Inferior parietal cortex (tissue), 1 donor: ENCODE data around the gene OR2L13.
"Not testable (repeated sequence)": the region's sequence is repeated elsewhere in the genome, so short reads cannot be mapped to it uniquely, and the experiment has no call there.

ENCODE experiments used
- DNase-seq: peaks from one replicate; pipeline ENCODE4 v3.0.0-alpha.2; 2016; ENCODE audit errors: extremely low spot score

The OR2L13 gene, protein sequence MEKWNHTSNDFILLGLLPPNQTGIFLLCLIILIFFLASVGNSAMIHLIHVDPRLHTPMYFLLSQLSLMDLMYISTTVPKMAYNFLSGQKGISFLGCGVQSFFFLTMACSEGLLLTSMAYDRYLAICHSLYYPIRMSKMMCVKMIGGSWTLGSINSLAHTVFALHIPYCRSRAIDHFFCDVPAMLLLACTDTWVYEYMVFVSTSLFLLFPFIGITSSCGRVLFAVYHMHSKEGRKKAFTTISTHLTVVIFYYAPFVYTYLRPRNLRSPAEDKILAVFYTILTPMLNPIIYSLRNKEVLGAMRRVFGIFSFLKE

DNA sequence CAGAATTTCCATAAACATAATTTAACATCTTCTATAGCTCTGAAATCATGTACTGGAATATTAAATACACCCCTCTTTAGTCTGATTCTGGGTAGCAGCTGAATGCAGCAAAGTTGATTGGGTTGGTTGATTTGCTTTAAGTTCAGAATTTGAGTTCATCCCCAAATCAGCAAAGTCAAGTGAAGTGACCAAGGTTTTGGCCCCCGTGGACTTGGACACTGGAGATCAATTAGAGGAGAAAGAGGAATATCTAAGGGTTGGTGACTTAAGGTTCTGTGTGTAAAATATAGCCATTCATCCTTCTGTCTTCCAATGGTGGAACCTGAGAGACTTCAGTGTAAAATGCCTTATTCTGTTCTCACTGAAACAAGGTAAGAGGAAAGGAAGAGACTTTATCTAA is at the start of gene OR2L13:
Gene OR2L13 (plus strand): TSS at position 301 of the 400 bp plus-strand sequence. CDS start 4,192 bp downstream, outside the sequence.
- DNase-seq = no peak

DNA sequence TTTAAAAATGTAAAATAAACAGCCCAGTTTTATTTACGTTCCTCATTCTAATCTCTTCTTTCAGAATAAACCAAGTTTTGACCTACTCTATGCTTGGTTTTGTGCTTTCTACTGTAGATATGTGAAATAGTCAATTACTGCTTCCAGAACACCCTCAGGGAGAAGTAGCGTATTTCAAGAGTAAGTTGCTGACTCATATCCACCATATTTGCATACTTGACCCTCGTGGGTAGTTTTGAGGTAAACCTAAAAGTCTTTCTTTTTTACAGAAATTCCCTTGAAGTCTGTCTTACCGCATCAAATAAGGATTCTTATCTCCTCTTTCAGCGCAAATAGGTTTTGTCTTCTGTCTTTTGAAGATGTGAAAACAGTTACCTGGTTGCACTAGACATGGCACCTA is 49.8 kb upstream of the OR2L13 start:
- no peak for DNase-seq

DNA sequence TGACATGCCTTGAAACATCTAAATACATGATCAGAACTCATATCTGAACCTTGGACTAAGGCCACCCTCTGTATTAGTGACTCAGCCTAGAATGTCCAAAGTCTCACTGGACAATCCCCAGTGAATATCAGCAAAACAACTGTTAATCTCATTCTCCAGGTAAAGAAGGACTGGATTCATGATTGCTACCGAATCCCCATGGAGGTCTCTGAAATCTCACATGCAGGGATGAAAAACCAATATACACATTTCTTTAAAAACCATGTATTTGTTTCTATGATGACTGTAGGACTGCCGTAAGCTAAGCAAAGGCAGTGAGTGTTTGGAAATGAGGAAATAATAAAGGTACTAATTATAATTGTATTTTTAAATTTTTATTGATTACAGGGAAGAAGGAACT is 48.4 kb upstream of the OR2L13 start, which contains the start of gene OR2L3:
Gene OR2L3 (plus strand): TSS at position 301 of the 400 bp plus-strand sequence. CDS start 13,846 bp downstream, outside the sequence.
- DNase-seq = no peak

DNA sequence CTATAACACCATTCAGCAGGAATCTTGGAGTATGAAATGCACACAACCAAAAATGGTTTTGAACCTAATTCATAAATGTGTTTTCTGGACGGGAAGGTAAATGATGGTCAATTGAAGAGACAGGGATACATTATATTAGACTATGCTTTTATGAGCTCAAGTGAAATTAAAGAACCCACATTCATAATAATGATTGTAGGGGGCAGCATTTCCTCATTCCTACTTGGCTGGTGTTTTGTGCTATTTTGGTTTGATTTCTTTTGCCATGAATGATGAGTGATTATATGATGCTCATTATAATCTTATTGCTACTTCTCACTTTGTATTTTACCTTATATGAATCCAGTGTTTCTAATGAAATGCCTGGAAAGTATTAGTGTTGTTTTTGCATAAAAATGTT is 48.0 kb upstream of the OR2L13 start:
- DNase-seq = no peak

DNA sequence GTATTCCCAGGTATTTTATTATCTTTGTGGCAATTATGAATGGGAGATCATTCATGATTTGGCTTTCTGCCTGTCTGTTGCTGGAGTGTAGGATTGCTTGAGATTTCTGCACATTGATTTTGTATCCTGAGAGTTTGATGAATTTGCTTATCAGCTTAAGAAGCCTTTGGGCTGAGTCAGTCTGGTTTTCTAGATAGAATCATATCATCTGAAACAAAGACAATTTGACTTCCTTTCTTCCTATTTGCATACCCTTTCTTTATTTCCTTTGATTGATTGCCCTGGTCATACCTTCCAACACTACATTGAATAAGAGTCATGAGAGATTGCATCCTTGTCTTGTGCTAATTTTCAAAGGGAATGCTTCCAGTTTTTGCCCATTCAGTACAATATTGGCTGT is 40.3 kb upstream of the OR2L13 start:
- DNase-seq = no peak

DNA sequence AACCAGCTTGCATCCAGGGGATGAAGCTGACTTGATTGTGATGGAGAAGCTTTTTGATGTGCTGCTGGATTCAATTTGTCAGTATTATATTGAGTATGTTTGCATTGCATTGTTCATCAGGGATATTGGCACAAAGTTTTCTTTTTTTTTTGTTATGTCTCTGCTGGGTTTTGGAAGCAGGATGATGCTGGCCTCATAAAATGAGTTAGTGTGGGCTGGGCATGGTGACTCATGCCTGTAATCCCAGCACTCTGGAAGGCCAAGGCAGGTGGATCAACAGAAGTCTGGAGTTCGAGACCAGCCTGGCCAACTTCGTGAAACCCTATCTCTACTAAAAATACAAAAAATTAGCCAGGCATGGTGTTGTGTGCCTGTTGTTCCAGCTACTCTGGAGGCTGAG is 39.7 kb upstream of the OR2L13 start:
- no peak for DNase-seq

DNA sequence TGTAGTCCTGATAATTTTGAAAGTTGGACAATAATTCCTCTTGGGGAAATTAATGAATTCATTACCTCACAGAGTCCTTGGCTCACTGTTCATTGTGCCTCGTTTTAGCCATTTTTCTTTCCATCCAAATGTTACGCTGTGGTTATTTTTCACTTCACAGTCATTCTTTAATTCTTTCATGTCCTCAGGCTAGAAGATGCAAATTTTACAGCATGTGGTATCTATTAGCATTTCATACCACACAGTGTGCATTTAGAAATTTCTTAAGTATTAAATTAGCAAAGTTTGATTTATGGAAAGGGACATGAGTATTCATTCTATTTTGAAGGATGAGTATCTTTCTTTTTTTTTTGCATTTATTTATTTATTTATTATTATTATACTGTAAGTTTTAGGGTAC is 29.9 kb upstream of the OR2L13 start:
- DNase-seq = no peak

DNA sequence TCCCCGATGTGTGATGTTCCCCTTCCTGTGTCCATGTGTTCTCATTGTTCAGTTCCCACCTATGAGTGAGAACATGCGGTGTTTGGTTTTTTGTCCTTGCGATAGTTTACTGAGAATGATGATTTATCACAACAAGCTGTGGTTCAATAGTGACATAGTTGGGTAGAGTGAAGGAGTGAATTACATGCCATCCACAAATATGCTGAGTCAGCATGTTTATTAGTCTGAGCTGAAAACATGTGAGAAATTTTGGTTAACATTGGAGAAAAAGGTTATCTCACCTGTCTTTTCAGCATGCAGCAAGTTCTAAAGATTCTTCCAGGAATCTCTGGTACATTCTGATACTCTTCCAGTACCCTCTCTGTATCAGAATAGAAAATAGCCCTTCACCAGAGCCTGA is 29.4 kb upstream of the OR2L13 start:
- DNase-seq = no peak

DNA sequence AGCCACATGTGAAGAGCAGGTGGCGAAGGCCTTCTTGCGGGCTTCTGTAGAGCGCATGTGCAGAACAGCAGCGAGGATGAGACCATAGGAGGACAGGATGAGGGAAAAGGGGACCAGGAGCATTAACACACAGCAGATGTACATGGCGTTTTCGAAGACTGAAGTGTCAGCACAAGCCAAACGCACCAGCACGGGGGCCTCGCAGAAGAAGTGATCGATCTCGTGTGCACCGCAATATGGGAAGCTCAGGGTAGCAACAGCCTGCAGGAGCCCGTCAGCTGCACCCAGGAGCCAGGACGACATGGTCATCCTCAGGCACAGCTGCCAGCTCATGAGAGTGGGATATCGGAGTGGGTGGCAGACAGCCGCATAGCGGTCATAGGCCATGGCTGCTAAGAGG is 11.1 kb upstream of the OR2L13 start:
- DNase-seq = not testable (repeated sequence)

DNA sequence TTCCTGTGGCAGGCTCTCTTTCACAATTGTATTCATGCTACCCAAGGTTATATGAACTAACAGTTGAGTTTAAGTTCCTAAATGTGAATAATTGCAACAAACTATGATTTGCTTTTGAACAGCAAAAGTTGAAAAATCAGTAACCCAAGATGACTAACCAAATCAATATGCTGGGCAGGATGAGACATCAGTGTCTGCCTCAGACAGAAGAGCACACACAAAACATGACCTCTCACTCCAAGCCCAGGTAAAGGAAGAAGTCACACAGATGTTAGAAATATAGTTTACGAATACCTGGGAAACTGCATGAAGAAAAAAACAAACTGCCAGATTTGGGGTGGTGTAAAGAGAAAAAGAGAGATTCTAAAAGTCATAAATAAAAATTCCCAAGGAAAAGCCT is 3.5 kb downstream of the OR2L13 start:
- DNase-seq = no peak

DNA sequence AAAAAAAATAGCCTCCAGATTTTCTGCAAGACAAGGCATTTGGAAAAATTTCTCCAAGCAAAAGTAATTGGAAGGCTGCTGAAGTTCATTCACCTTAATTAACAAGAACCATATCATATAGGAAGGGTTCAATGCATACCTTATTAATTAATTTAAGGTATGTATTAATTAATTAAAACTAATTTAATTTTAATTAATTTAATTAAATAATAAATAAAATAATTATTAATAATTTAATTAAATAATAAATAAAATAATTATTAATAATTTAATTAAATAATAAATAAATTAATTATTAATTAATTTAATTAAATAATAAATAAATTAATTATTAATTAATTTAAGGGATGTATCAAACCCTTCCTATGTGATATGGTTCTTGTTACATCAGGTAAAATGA is 7.9 kb downstream of the OR2L13 start:
- no peak for DNase-seq

DNA sequence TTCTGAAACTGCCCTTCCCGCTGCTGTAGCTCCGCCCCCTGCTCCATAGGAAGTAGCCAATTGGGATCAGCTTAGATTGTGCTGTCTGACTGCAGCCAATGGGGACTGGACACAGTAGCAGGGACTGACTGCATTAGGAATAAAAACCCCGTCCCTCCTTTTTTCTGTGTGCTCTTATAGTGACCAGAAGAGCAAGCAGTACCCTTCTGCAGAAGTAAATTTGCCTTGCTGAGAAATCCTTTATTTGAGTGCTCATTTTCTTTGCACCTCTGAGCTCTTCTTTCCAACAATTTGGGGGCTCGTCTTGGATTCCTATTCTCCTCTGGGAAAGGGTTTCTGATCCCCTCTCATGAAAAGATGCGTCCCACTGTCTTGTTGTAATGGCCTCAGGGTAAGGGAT is 16.2 kb downstream of the OR2L13 start:
- no peak for DNase-seq

DNA sequence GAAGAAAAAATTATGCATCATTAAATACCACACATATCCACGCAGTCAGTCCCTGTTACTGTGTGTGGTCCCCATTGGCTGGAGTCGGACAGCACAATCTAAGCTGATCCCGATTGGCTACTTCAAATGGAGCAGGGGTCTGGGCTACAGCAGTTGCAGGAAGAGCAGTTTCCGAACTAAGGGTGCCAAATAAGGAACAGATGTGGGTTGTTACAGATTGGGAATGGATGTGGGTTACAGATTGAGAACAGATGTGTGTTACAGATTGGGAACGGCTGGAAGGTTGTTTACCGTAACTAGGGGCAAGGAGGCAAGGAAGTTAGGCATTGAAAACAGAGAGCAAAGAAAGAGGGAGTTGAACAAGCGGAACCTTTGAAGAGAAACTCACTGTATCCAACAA is 19.9 kb downstream of the OR2L13 start:
- DNase-seq = no peak

DNA sequence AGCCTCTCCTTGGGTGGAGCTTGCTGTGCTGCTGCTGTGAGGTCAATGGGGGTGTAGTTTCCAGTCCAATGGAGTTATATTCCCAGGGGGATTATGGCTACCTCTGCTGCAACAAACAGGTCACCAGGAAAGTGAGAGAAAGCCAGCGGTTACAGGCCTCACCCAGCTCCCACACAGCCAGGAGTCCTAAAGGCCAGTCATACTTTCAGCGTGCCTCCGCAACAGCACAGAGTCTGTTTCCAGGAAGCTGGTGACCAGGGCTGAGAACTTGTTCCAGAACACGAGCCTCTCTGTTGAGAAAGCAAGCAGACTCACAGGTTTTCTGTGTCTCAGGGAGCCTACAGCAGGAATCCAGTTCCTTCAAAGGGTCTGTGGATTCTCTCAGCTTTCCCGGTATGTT is 32.7 kb downstream of the OR2L13 start:
- no peak for DNase-seq

DNA sequence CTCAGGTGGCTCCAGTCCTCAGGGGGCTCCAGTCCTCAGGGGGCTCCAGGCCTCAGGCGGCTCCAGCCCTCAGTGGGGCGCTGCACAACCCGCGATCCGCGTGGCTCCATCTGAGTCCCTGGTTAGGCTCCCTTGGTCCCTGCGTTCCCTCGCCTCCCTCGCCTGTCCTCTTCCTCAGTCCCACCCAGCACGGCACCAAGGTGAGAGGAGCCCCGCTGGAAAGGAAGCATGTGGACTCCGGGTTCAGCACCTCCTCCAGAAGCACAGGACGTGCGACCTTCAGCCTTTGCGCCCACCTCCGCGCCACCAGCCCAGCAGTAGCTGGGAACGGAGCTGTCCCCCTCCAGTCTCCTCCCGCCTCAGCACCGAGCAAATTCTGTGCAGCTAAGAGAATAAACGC is 41.8 kb downstream of the OR2L13 start:
- no peak for DNase-seq

DNA sequence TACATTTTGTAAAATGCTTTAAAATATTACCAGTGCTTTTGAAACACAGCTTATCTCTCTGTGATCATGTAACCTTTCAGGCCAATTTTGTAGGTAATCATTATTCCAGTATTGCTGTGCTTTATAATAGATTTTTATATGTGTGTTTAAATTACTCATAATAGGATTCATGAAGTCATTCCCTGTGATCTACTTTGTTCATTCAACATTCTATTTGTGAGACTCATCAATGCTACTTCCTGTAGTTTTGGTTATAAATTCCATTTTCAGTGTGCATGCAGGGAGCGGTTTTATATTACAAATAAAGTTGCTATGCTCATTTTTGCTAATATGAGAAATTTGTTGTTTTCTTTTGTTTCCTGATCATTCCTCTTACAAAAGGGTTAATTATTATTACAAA is 45.9 kb downstream of the OR2L13 start:
- no peak for DNase-seq

DNA sequence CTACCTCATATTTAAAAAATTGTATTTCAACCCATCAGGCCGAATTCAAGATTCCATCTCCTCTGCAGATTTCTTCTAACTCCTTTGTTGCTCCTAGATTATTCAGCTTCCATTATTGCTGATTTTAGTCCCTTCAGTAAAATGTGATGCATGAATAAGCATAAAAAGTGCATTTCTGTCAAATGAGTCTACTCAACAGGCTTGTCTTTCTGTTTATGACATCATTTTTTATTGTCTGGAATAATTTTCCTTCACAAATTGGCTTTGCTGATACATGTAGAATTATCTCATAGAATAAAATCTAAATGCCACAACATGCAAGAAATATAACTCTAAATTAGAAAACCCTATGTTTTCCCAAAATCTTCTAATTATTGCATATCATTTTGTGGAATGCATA is 48.3 kb downstream of the OR2L13 start:
- no peak for DNase-seq

DNA sequence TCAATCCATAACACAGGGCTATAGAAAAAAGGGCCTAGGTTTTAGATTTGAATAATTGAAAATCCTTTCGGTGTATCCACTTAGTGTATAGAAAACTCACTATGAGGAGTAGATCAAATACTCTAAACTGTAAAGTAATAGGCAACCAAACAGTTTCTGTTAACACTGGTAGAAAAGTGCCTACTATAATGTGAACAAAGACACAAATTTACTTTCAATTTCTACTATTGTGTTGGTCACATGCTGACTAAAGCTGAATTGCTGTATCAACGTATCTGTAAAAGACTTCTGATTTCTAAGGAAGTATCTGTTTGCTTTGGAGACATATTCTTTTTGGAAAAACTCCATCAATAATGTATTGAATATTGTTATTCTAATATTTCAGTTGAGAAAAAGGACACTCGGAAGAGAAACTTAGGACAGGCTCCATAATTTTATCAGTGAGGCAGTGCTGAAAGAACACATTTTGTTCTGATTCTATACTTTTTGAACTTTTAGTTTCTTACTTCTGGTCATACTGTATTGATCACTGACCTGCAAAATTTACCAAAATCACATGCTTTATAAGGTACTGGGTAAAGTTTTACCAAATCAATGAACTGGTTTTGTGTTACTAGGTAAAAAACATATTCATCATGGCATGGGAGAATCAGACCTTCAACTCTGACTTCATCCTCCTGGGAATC is 49.7 kb downstream of the OR2L13 start, which contains the start of gene OR2M5:
Gene OR2M5 (plus strand): TSS at position 636 of the 686 bp plus-strand sequence. CDS start 0 bp downstream, at position 636.
- no peak for DNase-seq
